A673 (cell line): Measurements from ENCODE around the gene OVCA2.

Experiments
- CTCF ChIP-seq: fragments of 300-800, 200-600 bp; sonication (generic); conservative IDR thresholded peaks from 2 replicates; pipeline ENCODE4 v1.5.1; 2017; ENCODE audit warnings: low read depth, mild to moderate bottlenecking, antibody characterized with exemption, low read length, moderate library complexity, mixed read lengths
- EZH2 ChIP-seq: fragments of 200-600 bp; sonication (generic); IDR thresholded peaks from 2 replicates; pipeline ENCODE4 v1.6.1; 2017; ENCODE audit warnings: borderline replicate concordance, low read depth, mild to moderate bottlenecking, mixed read lengths, antibody characterized with exemption, low read length; ENCODE audit not compliant: poor library complexity, severe bottlenecking

DNA sequence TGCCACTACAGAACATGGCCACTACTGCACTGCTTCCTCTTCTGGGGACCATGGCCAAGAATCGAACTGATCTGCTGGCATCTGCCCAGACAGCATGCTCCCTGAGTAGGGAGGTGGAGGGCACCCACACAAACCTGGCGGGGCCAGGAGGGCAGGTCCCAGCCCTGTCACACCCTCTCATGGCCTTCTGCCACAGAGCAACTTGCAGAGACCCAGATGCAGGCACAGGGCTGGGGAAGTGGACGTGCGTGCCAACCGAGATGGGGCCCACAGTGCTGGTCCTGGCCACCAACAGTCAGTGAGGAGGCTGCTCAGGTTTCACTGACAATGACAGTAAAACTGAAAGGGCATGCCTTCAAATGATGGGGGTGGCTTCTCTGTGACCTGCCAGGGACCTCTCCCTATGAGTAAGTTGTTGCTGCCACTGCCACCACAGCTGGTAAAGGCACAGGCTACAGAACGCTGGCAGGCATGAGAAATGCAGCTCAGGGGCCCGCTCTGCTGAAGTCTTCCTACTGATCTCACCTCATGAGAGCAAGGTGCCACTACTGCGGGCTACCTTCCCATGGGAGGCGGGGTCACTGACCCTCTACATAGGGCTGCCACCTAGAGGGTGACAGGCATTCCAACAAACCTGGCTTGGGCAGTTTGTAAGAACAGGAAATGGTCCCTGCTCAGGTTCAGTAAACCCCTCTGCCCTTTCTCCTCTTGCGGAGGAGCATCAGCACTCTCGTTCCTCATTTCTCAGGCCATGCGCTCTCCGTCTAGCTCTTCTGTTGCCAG lies 28.6 kb downstream of the OVCA2 start:
- TF ChIP-seq EZH2, result no peak
- TF ChIP-seq CTCF, result no peak
